ENCODE measurements around the gene ZNF90. TPM values are rescaled to one million over a fixed set of nuclear protein-coding genes. Genes with fewer than 3 reads are reported as not detected.

Gene ZNF90
- total and polyA plus RNA-seq, 2 donors (not counting 3 experiments of a cell fraction or from before 2014, with no cell fraction given), result 0.92 to 4.1 TPM

GRCh38 chr19:20070691-20071090 is 7.1 kb upstream of the ZNF90 start:
- no peaks in the 10 kb centered on the region for H3K79me2 ChIP-seq (ENCODE audit: control insufficient read depth, insufficient read depth, low read length)
- no peaks in the 10 kb centered on the region for H3K36me3 ChIP-seq (ENCODE audit: control insufficient read depth in 2 of 2, extremely low read depth in 1 of 2, insufficient read depth in 2 of 2, low read length in 2 of 2)
- no peaks in the 10 kb centered on the region for H3K4me1 ChIP-seq (ENCODE audit: control insufficient read depth, extremely low read depth, insufficient read depth, low read length)
- H2AFZ ChIP-seq (ENCODE audit: low read depth, low read length), result no peak overlapping the region
- H3K9me3 ChIP-seq (replicated peaks; ENCODE audit: control insufficient read depth, insufficient read depth, low read length), result no peaks in the 10 kb centered on the region
- H3K27ac ChIP-seq (ENCODE audit: insufficient read depth, low read depth, low read length), result no peak overlapping the region
- no peak for FAIRE-seq
- H3K4me2 ChIP-seq (ENCODE audit: insufficient read depth, low read length), result no peak overlapping the region
- ChIA-PET POLR2A (no interaction called here), CTCF (no interaction called here)
- no peak for DNase-seq (ENCODE audit: low read depth, low spot score)
- no peaks in the 10 kb centered on the region for H3K9me1 ChIP-seq (replicated peaks; ENCODE audit: control insufficient read depth, extremely low read depth, insufficient read depth, low read length)
- H3K27me3 ChIP-seq (ENCODE audit: control insufficient read depth in 2 of 2, insufficient read depth in 2 of 2, low read length in 2 of 2), result no peaks in the 10 kb centered on the region
- intact Hi-C loops (cut with micrococcal nuclease), result no loop called here
- dilution Hi-C loops (cut with MboI; ENCODE audit: extremely low pct_ligation_motif_present, low sequenced_read_pairs), result no loop called here
- no peak overlapping the region for H3K9ac ChIP-seq (replicated peaks; ENCODE audit: extremely low read depth, insufficient read depth, low read length)
- TF ChIP-seq CTCF (IDR thresholded peaks at IDR 0.05; ENCODE audit: extremely low read depth in 1 of 2, insufficient read depth in 1 of 2, low read depth in 1 of 2, low read length in 2 of 2), result no peak
- no peak for TF ChIP-seq FOS (IDR thresholded peaks at IDR 0.05; ENCODE audit: borderline replicate concordance, insufficient read depth, low read length)
- TF ChIP-seq, protein P1, sequence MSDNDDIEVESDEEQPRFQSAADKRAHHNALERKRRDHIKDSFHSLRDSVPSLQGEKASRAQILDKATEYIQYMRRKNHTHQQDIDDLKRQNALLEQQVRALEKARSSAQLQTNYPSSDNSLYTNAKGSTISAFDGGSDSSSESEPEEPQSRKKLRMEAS (IDR thresholded peaks at IDR 0.05; ENCODE audit: insufficient read depth, insufficient read length), result no peak
- no peak for TF ChIP-seq EZH2 (IDR thresholded peaks at IDR 0.05; ENCODE audit: borderline replicate concordance, low read depth, low read length, severe bottlenecking)
- TF ChIP-seq POLR2A (IDR thresholded peaks at IDR 0.05; ENCODE audit: low read depth, low read length), result no peak
- H4K20me1 ChIP-seq (replicated peaks; ENCODE audit: control insufficient read depth, extremely low read depth, insufficient read depth, low read length), result no peaks in the 10 kb centered on the region
- BruUV-seq (replicated peaks), result no TSS peak
- H3K4me3 ChIP-seq (replicated peaks in 1 of 3; ENCODE audit: insufficient read depth in 1 of 3, low read depth in 1 of 3, low read length in 3 of 3), result no peak overlapping the region

DNA sequence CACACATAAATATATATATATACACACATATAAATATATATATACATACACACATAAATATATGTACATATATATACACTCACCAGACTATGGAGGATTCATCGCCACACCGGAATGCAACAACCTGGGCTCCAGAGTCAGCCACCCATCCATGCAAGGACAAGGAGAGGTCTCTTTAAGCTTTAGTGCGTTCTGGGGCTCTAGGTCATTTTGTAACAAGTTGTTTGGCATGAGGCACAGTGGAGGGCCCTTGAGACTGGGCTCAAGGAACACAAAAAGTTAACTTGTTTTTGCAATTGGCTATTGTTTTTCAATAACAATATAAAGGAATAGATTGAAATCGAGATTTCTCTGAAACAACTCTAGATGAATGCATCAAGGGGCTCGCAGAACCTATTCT is 4.9 kb upstream of the ZNF90 start:
- dilution Hi-C loops (cut with MboI; ENCODE audit: extremely low pct_ligation_motif_present, low sequenced_read_pairs), result no loop called here
- intact Hi-C loops (cut with micrococcal nuclease), result no loop called here
- no peaks in the 10 kb centered on the region for H3K9me1 ChIP-seq (replicated peaks; ENCODE audit: control insufficient read depth, extremely low read depth, insufficient read depth, low read length)
- no peaks in the 10 kb centered on the region for H3K9me3 ChIP-seq (replicated peaks; ENCODE audit: control insufficient read depth, insufficient read depth, low read length)
- no peak for DNase-seq (ENCODE audit: low read depth, low spot score)
- no peaks in the 10 kb centered on the region for H3K27me3 ChIP-seq (ENCODE audit: control insufficient read depth in 2 of 2, insufficient read depth in 2 of 2, low read length in 2 of 2)
- no peaks in the 10 kb centered on the region for H3K79me2 ChIP-seq (ENCODE audit: control insufficient read depth, insufficient read depth, low read length)
- TF ChIP-seq JUN (IDR thresholded peaks at IDR 0.05; ENCODE audit: borderline replicate concordance, insufficient read depth, insufficient read length, low read depth) (no peak), GATA2 (IDR thresholded peaks at IDR 0.05; ENCODE audit: insufficient read depth, insufficient read length, low read depth, low read length) (no peak), EZH2 (IDR thresholded peaks at IDR 0.05; ENCODE audit: borderline replicate concordance, low read depth, low read length, severe bottlenecking) (no peak), CTCF (IDR thresholded peaks at IDR 0.05; ENCODE audit: extremely low read depth in 1 of 2, insufficient read depth in 1 of 2, low read depth in 1 of 2, low read length in 2 of 2) (no peak), FOS (IDR thresholded peaks at IDR 0.05; ENCODE audit: borderline replicate concordance, insufficient read depth, low read length) (no peak), POLR2A (IDR thresholded peaks at IDR 0.05; ENCODE audit: low read depth, low read length) (no peak), MYC (IDR thresholded peaks at IDR 0.05; ENCODE audit: low read depth, low read length) (no peak), POLR2AphosphoS5 (IDR thresholded peaks at IDR 0.05; ENCODE audit: insufficient read depth, low read depth, low read length) (no peak)
- TF ChIP-seq, protein P1 (IDR thresholded peaks at IDR 0.05; ENCODE audit: insufficient read depth, insufficient read length), result no peak
- H3K27ac ChIP-seq (ENCODE audit: insufficient read depth, low read depth, low read length), result no peak overlapping the region
- no peak overlapping the region for H3K4me2 ChIP-seq (ENCODE audit: insufficient read depth, low read length)
- ChIA-PET POLR2A (no interaction called here), CTCF (no interaction called here)
- FAIRE-seq, result no peak
- no TSS peak for BruUV-seq (replicated peaks)
- no peak overlapping the region for H3K9ac ChIP-seq (replicated peaks; ENCODE audit: extremely low read depth, insufficient read depth, low read length)
- no peaks in the 10 kb centered on the region for H3K36me3 ChIP-seq (ENCODE audit: control insufficient read depth in 2 of 2, extremely low read depth in 1 of 2, insufficient read depth in 2 of 2, low read length in 2 of 2)
- no peaks in the 10 kb centered on the region for H3K4me1 ChIP-seq (ENCODE audit: control insufficient read depth, extremely low read depth, insufficient read depth, low read length)
- H4K20me1 ChIP-seq (replicated peaks; ENCODE audit: control insufficient read depth, extremely low read depth, insufficient read depth, low read length), result no peaks in the 10 kb centered on the region
- no peak overlapping the region for H3K4me3 ChIP-seq (replicated peaks in 1 of 3; ENCODE audit: insufficient read depth in 1 of 3, low read depth in 1 of 3, low read length in 3 of 3)
- no peak overlapping the region for H2AFZ ChIP-seq (ENCODE audit: low read depth, low read length)
